ENCODE measurements around the gene FOXM1.
"Not testable (repeated sequence)": the region's sequence is repeated elsewhere in the genome, so short reads cannot be mapped to it uniquely, and the experiment has no call there.

The FOXM1 gene

GRCh38 chr12:2879853-2880252 is 2.9 kb upstream of the FOXM1 start:
- no peak for DNase-seq

GRCh38 chr12:2877953-2878732 is 1.2 kb upstream of the FOXM1 start:
- peak; percentile 97 for DNase-seq

- no peak for DNase-seq
Observed at GRCh38 chr12:2876431-2877046, 435 bp downstream of the FOXM1 start.

GRCh38 chr12:2868986-2869632 is 7.9 kb downstream of the FOXM1 start:
- DNase-seq: not testable (repeated sequence)

- DNase-seq: no peak
Observed at GRCh38 chr12:2864198-2864597, 12.8 kb downstream of the FOXM1 start.

- DNase-seq: not testable (repeated sequence)
Observed at GRCh38 chr12:2863402-2863801, 13.6 kb downstream of the FOXM1 start.

- no peak for DNase-seq
Observed at GRCh38 chr12:2862876-2863275, 14.1 kb downstream of the FOXM1 start.

- DNase-seq: no peak
Observed at GRCh38 chr12:2860170-2860569, 16.8 kb downstream of the FOXM1 start.

- no peak for DNase-seq
Observed at GRCh38 chr12:2858944-2859421, 18.0 kb downstream of the FOXM1 start.

- no peak for DNase-seq
Observed at GRCh38 chr12:2858334-2858733, 18.6 kb downstream of the FOXM1 start.

GRCh38 chr12:2857576-2857975 is 19.4 kb downstream of the FOXM1 start:
- no peak for DNase-seq

- peak; percentile 27 for DNase-seq
Observed at GRCh38 chr12:2857021-2857431, 19.9 kb downstream of the FOXM1 start, which contains the start of gene TEX52. Gene TEX52 (minus strand): TSS chr12:2857039. CDS start chr12:2857026, 13 bp downstream.

GRCh38 chr12:2856051-2856450 is 20.9 kb downstream of the FOXM1 start:
- no peak for DNase-seq

- DNase-seq: no peak
Observed at GRCh38 chr12:2855546-2855945, 21.4 kb downstream of the FOXM1 start.

- no peak for DNase-seq
Observed at GRCh38 chr12:2854669-2855453, 22.1 kb downstream of the FOXM1 start.

- peak; percentile 51 for DNase-seq
Observed at GRCh38 chr12:2853626-2854025, 23.3 kb downstream of the FOXM1 start.

GRCh38 chr12:2851931-2852330 is 25.0 kb downstream of the FOXM1 start:
- no peak for DNase-seq

GRCh38 chr12:2845280-2845679 is 31.7 kb downstream of the FOXM1 start:
- no peak for DNase-seq

- no peak for DNase-seq
Observed at GRCh38 chr12:2844786-2845185, 32.2 kb downstream of the FOXM1 start.

- DNase-seq: no peak
Observed at GRCh38 chr12:2842948-2843347, 34.0 kb downstream of the FOXM1 start.

- no peak for DNase-seq
Observed at GRCh38 chr12:2841056-2841650, 35.8 kb downstream of the FOXM1 start.

- no peak for DNase-seq
Observed at GRCh38 chr12:2836574-2836973, 40.4 kb downstream of the FOXM1 start.
